ENCODE measurements around the gene PAIP2B. TPM values are rescaled to one million over a fixed set of nuclear protein-coding genes. Genes with fewer than 3 reads are reported as not detected.

The PAIP2B gene
- total RNA-seq, 1 experiment from 2014 or later: 5.9 TPM

DNA sequence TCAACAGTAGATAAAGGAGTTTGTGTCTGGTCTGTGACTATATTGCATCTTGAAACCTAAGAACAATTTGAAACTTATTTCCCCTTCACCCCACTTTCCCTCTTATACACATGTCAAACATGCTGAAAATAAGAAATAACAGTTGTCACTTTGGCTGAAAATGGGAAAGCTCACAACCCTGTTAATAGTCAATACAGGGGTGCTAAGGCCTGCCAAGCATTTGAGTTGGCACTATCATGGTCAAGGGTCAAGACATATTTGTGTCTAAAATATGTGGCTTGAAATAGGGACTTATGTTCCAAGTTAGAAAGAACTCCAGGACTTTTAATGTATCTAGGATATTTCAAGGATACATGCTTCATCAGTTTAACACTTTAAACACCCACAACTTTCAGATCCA is 20.6 kb downstream of the PAIP2B start:
- H3K4me1 ChIP-seq (ENCODE audit: control insufficient read depth in 1 of 2, insufficient read depth in 2 of 2, low read length in 2 of 2): no peaks in the 10 kb centered on the region
- DNase-seq (ENCODE audit: low read depth, low spot score) (no peak), ATAC-seq (no peak)
- H3K9me2 ChIP-seq (ENCODE audit: insufficient read depth): 0 out of 2 replicates have a peak, but pooled peaks cover 3% of the 10 kb centered on the region
- ChIA-PET CTCF (no interaction called here), POLR2A (no interaction called here), RAD21 (ENCODE audit: low non-redundant PET in 1 of 2, low total read pairs in 2 of 2, uncharacterized antibody in 2 of 2, unreplicated experiment in 2 of 2) (no interaction called here)
- no peak overlapping the region for H2AFZ ChIP-seq (ENCODE audit: low read depth, low read length, poor library complexity, severe bottlenecking)
- H3K36me3 ChIP-seq (ENCODE audit: control insufficient read depth in 1 of 2, insufficient read depth in 2 of 2, low read length in 2 of 2): no peaks in the 10 kb centered on the region
- no peak overlapping the region for H3K4me2 ChIP-seq (ENCODE audit: low read length)
- no peak overlapping the region for H3K4me3 ChIP-seq (replicated peaks in 1 of 2; ENCODE audit: low read depth in 1 of 2, low read length in 2 of 2)
- no peak overlapping the region for H3K27ac ChIP-seq (ENCODE audit: low read depth, low read length)
- H4K20me1 ChIP-seq (ENCODE audit: insufficient read depth): no peaks in the 10 kb centered on the region
- intact Hi-C loops (cut with micrococcal nuclease): no loop called here
- BruUV-seq (replicated peaks): no TSS peak
- H3K79me2 ChIP-seq (ENCODE audit: insufficient read depth, low read length): no peaks in the 10 kb centered on the region
- H3K9me3 ChIP-seq (ENCODE audit: control insufficient read depth in 1 of 2, insufficient read depth in 1 of 2, low read depth in 1 of 2, low read length in 2 of 2): no peaks in the 10 kb centered on the region
- no peak overlapping the region for H3K9ac ChIP-seq (ENCODE audit: low read length)
- no peak for TF ChIP-seq ZBTB33 (IDR thresholded peaks at IDR 0.05; ENCODE audit: extremely low read depth, insufficient replicate concordance, low read length)
- no peak for TF ChIP-seq CBX3 (IDR thresholded peaks at IDR 0.05; ENCODE audit: low read depth)
- TF ChIP-seq SP1 (IDR thresholded peaks at IDR 0.05; ENCODE audit: low read depth): no peak
- no peak for TF ChIP-seq ELF1 (IDR thresholded peaks at IDR 0.05; ENCODE audit: borderline replicate concordance, low read depth)
- no peak for TF ChIP-seq JUND (IDR thresholded peaks at IDR 0.05)
- no peak for TF ChIP-seq TCF7L2 (IDR thresholded peaks at IDR 0.05; ENCODE audit: borderline replicate concordance, extremely low read depth, insufficient read depth, insufficient read length)
- no peak for TF ChIP-seq SRF (IDR thresholded peaks at IDR 0.05; ENCODE audit: low read depth)
- no peak for TF ChIP-seq POLR2A (IDR thresholded peaks at IDR 0.05; ENCODE audit: borderline replicate concordance, extremely low read depth, insufficient read depth, insufficient read length)
- no peak for TF ChIP-seq ZFX (IDR thresholded peaks at IDR 0.05)
- TF ChIP-seq YY1 (IDR thresholded peaks at IDR 0.05; ENCODE audit: extremely low read depth, insufficient replicate concordance, low read depth, low read length): no peak
- TF ChIP-seq MAX (IDR thresholded peaks at IDR 0.05): no peak
- no peak for TF ChIP-seq CEBPB (IDR thresholded peaks at IDR 0.05; ENCODE audit: low read depth)
- no peak for TF ChIP-seq SIN3A (IDR thresholded peaks at IDR 0.05; ENCODE audit: low read depth)
- no peaks in the 10 kb centered on the region for H3K27me3 ChIP-seq (ENCODE audit: insufficient read depth, low read length)
